Measurements from ENCODE around the gene ZC2HC1C.

DNA sequence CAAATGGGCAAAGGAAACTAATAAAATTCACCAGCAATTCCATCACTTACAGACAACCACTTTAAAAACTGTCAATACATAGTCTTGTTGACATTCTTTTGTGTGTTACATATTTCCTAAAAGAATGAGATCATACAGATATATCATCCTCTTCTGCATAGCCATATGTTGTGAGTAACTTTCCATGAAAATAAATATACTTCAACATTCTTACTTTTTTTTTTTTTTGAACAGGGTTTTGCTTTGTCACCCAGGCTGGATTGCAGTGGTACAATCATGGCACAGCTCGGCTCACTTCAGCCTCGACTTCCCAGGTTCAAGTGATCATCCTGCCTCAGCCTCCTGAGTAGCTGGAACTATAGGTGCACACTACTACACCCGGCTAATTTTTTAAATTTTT is 20.9 kb downstream of the ZC2HC1C start:
- TF ChIP-seq NFXL1 (IDR thresholded peaks at IDR 0.05; ENCODE audit: borderline replicate concordance) (no peak), CREB1 (IDR thresholded peaks at IDR 0.05; ENCODE audit: low read depth) (no peak), EP300 (IDR thresholded peaks at IDR 0.05; ENCODE audit: borderline replicate concordance in 1 of 2, control insufficient read depth in 1 of 2, low read depth in 2 of 2, low read length in 2 of 2) (no peak), BRCA1 (IDR thresholded peaks at IDR 0.05; ENCODE audit: low read depth, low read length) (no peak)
- TF ChIP-seq, protein P1, sequence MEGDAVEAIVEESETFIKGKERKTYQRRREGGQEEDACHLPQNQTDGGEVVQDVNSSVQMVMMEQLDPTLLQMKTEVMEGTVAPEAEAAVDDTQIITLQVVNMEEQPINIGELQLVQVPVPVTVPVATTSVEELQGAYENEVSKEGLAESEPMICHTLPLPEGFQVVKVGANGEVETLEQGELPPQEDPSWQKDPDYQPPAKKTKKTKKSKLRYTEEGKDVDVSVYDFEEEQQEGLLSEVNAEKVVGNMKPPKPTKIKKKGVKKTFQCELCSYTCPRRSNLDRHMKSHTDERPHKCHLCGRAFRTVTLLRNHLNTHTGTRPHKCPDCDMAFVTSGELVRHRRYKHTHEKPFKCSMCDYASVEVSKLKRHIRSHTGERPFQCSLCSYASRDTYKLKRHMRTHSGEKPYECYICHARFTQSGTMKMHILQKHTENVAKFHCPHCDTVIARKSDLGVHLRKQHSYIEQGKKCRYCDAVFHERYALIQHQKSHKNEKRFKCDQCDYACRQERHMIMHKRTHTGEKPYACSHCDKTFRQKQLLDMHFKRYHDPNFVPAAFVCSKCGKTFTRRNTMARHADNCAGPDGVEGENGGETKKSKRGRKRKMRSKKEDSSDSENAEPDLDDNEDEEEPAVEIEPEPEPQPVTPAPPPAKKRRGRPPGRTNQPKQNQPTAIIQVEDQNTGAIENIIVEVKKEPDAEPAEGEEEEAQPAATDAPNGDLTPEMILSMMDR (IDR thresholded peaks at IDR 0.05 in 2 of 3, conservative IDR thresholded peaks at IDR 0.05 in 1 of 3; ENCODE audit: control insufficient read depth in 2 of 3, extremely low read depth in 1 of 3, insufficient read depth in 1 of 3, low read depth in 3 of 3, low read length in 3 of 3): no peak
- TF ChIP-seq, protein P2, sequence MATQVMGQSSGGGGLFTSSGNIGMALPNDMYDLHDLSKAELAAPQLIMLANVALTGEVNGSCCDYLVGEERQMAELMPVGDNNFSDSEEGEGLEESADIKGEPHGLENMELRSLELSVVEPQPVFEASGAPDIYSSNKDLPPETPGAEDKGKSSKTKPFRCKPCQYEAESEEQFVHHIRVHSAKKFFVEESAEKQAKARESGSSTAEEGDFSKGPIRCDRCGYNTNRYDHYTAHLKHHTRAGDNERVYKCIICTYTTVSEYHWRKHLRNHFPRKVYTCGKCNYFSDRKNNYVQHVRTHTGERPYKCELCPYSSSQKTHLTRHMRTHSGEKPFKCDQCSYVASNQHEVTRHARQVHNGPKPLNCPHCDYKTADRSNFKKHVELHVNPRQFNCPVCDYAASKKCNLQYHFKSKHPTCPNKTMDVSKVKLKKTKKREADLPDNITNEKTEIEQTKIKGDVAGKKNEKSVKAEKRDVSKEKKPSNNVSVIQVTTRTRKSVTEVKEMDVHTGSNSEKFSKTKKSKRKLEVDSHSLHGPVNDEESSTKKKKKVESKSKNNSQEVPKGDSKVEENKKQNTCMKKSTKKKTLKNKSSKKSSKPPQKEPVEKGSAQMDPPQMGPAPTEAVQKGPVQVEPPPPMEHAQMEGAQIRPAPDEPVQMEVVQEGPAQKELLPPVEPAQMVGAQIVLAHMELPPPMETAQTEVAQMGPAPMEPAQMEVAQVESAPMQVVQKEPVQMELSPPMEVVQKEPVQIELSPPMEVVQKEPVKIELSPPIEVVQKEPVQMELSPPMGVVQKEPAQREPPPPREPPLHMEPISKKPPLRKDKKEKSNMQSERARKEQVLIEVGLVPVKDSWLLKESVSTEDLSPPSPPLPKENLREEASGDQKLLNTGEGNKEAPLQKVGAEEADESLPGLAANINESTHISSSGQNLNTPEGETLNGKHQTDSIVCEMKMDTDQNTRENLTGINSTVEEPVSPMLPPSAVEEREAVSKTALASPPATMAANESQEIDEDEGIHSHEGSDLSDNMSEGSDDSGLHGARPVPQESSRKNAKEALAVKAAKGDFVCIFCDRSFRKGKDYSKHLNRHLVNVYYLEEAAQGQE (IDR thresholded peaks at IDR 0.05; ENCODE audit: low read depth, low read length): no peak

Measured in GM12878 (cell line).